Ascending aorta (tissue), 2 donors: Measurements from ENCODE around the gene CUTA. TPM values are rescaled to one million over a fixed set of nuclear protein-coding genes. Genes with fewer than 3 reads are reported as not detected.

ENCODE experiments used
- DNase-seq, 2 donors: peaks; one replicate each; pipeline ENCODE4 v3.0.0-alpha.2; 2019; ENCODE audit warnings: low spot score in 2 of 2
- H3K27ac ChIP-seq, 2 donors: fragments of 200-600 bp; sonication (generic); one replicate each; pipeline ENCODE4 v1.5.1; 2016 to 2017; ENCODE audit warnings: mild to moderate bottlenecking in 1 of 2
- H3K27me3 ChIP-seq: fragments of 200-600 bp; sonication (generic); one replicate; pipeline ENCODE4 v1.5.1; 2017
- H3K36me3 ChIP-seq, 2 donors: fragments of 200-600 bp; sonication (generic); one replicate each; pipeline ENCODE4 v1.5.1; 2016
- H3K4me1 ChIP-seq, 2 donors: fragments of 200-600 bp; sonication (generic); one replicate each; pipeline ENCODE4 v1.5.1; 2016 to 2017; ENCODE audit warnings: mild to moderate bottlenecking in 1 of 2
- H3K4me3 ChIP-seq, 2 donors: fragments of 200-600 bp; sonication (generic); one replicate each; pipeline ENCODE4 v1.5.1; 2016 to 2017; ENCODE audit warnings: mild to moderate bottlenecking in 1 of 2
- H3K9me3 ChIP-seq, 2 donors: fragments of 200-600 bp; sonication (generic); one replicate each; pipeline ENCODE4 v1.5.1; 2016
- CTCF ChIP-seq, 3 experiments: fragments of 200-600 bp in 2 of 3; fragments of 450-650 bp in 1 of 3; sonication (generic) in 2 of 3; IDR thresholded peaks; one replicate each; pipeline ENCODE4 v1.5.1; 2016 to 2019; ENCODE audit warnings: antibody characterized with exemption in 3 of 3, mild to moderate bottlenecking in 1 of 3, moderate library complexity in 1 of 3
- intact Hi-C: fragments of 100-400 bp; cut with DNase I; formaldehyde crosslinking; loops from one replicate; pipeline ENCODE4 v1.15.1; 2023
- total RNA-seq: library from RNA; depleted of rRNA; stranded (reverse); fragments of >200 nt; gene quantifications from one replicate; pipeline ENCODE4 v1.1.0, GENCODE V29; 2016

The CUTA gene
- total RNA-seq, 1 donor from 2014 or later, result 77.2 TPM

GRCh38 chr6:33425668-33426577 lies 8.0 kb upstream of the CUTA start:
- Histone ChIP-seq H3K4me3 (peak overlapping the region; percentile 53 to 79), H3K4me1 (peaks cover 17 to 23% of the 10 kb centered on the region in 2 donors), H3K36me3 (no peaks in the 10 kb centered on the region), H3K9me3 (no peaks in the 10 kb centered on the region), H3K27me3 (no peaks in the 10 kb centered on the region), H3K27ac (peak overlapping the region; percentile 92 to 95)
- peak; percentile 56 to 92 for DNase-seq
- TF ChIP-seq CTCF (IDR thresholded peaks at IDR 0.05), result peak; percentile 27 to 74 (median 63)
- intact Hi-C loops, result loop anchor here (1.0 to 5.0 kb wide), 4 partner anchors 8 to 129 kb away; partner anchors contain the start of genes CUTA, KIFC1, PHF1 and RGL2

GRCh38 chr6:33424855-33425667 lies 7.2 kb upstream of the CUTA start:
- Histone ChIP-seq H3K27ac (peak overlapping the region; percentile 92 to 95), H3K4me3 (peak overlapping the region; percentile 53 to 79), H3K9me3 (no peaks in the 10 kb centered on the region), H3K36me3 (no peaks in the 10 kb centered on the region), H3K27me3 (no peaks in the 10 kb centered on the region), H3K4me1 (peaks cover 17 to 23% of the 10 kb centered on the region in 2 donors)
- peak in 1 of 3 experiments; percentile 11 for TF ChIP-seq CTCF (IDR thresholded peaks at IDR 0.05)
- DNase-seq, result no peak
- intact Hi-C loops, result loop anchor here (1.0 to 5.0 kb wide), 3 partner anchors 14 to 128 kb away; partner anchors contain the start of genes KIFC1, PHF1 and RGL2

GRCh38 chr6:33423777-33424176 lies 5.9 kb upstream of the CUTA start:
- peaks cover 26 to 32% of the 10 kb centered on the region in 2 donors for H3K4me1 ChIP-seq
- no peaks in the 10 kb centered on the region for H3K27me3 ChIP-seq
- no peak overlapping the region for H3K4me3 ChIP-seq
- DNase-seq, result no peak
- H3K9me3 ChIP-seq, result no peaks in the 10 kb centered on the region
- no peak for TF ChIP-seq CTCF (IDR thresholded peaks at IDR 0.05)
- H3K36me3 ChIP-seq, result no peaks in the 10 kb centered on the region
- intact Hi-C loops, result no loop called here
- peak overlapping the region; percentile 92 to 95 for H3K27ac ChIP-seq

GRCh38 chr6:33421344-33421643 lies 3.4 kb upstream of the CUTA start:
- intact Hi-C loops, result no loop called here
- H3K4me3 ChIP-seq, result no peak overlapping the region
- no peak for DNase-seq
- H3K27me3 ChIP-seq, result no peaks in the 10 kb centered on the region
- H3K36me3 ChIP-seq, result no peaks in the 10 kb centered on the region
- no peaks in the 10 kb centered on the region for H3K9me3 ChIP-seq
- peaks cover 21 to 41% of the 10 kb centered on the region in 2 donors for H3K4me1 ChIP-seq
- TF ChIP-seq CTCF (IDR thresholded peaks at IDR 0.05), result no peak
- H3K27ac ChIP-seq, result peak overlapping the region; percentile 95

- no peak for DNase-seq
- H3K27me3 ChIP-seq, result no peaks in the 10 kb centered on the region
- intact Hi-C loops, result no loop called here
- peaks cover 21 to 43% of the 10 kb centered on the region in 2 donors for H3K4me1 ChIP-seq
- no peak for TF ChIP-seq CTCF (IDR thresholded peaks at IDR 0.05)
- peak overlapping the region; percentile 62 to 77 for H3K4me3 ChIP-seq
- H3K9me3 ChIP-seq, result no peaks in the 10 kb centered on the region
- peaks cover 1 to 3% of the 10 kb centered on the region in 2 donors for H3K36me3 ChIP-seq
- peak overlapping the region; percentile 95 for H3K27ac ChIP-seq
Measured at GRCh38 chr6:33420491-33421343, 2.8 kb upstream of the CUTA start.
